Measurements from ENCODE around the gene BEND5.

The BEND5 gene

DNA sequence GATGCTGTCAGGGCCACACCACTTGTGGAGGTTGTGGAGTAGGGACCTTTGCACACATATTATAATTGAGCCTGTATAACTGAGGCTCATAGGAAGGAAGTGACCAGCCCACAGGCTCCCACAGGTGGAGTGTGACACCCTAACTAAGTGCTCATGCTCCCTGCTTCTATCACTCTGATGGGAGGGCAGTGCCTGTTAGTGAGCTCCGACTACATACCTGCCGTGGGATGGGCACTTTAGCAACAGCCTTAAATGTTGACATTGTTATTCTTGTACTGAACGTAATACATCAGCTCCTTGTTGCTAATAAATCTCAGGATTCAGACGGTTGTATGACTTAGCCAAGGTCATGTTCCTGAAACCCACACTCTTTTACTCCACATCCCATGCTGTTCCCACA is 58.0 kb downstream of the BEND5 start:
- no peak for DNase-seq (ENCODE audit: low read depth)

DNA sequence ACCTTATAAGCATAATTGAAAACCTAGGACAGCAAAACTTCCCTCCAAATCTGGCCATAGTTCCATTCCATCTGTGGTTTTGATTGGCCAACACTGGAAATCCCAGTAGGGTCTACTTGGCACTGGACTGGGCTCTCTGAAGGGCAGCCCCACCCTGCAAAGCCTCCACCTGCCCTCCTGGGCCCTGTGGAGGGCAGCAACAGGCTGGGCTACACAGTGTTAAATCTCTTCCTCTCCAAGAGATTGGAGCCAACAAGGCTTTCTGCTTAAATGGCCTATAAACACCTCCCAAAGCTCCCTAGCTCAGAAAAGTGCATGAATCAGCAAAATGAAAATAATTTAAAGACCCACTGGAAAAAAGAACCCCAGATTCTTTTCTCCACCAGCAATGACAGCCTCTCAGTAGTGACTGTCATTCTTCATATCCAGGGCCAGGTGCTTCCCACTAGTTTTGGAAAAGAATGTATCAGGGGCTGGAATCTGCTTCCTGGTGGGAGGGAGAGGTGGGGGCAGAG is 58.5 kb downstream of the BEND5 start:
- no peak for DNase-seq (ENCODE audit: low read depth)

DNA sequence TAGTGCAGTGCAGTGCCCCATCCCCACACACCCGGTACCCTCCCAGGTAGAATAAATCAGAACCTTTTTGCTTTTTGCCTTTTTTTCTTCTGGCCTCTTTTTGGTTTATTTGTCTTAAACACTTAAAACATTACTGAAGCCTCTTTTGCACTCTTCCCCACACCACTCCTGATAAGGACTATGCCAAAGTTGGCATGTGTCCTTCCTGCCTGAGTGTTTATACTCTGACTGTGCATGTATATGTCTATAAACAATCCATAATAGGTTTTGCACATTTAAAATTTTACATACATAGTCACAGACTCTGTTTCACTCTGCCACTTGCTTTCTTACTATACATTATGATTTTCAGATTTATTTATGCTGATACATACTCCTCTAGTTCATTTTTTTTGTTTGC is 59.6 kb downstream of the BEND5 start:
- no peak for DNase-seq (ENCODE audit: low read depth)

DNA sequence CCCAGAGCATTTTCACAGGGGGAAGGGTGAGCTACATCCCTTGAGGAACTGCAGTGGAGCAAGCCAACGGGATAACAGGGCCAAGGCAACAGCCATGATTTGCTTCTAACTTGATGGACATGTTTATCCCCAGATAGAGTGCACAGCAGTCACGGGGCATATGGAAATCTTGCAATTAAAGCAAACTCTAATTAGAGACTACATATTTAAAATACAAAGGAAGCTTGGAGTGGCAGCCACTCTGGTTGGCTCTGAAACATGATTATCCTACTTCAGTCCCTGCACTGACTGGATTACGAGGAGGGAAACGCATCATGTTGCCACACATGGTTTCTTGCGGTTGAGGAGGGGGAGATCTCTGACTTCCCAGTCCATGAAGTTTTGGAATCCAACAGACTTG is 60.8 kb downstream of the BEND5 start:
- DNase-seq (ENCODE audit: low read depth): no peak

DNA sequence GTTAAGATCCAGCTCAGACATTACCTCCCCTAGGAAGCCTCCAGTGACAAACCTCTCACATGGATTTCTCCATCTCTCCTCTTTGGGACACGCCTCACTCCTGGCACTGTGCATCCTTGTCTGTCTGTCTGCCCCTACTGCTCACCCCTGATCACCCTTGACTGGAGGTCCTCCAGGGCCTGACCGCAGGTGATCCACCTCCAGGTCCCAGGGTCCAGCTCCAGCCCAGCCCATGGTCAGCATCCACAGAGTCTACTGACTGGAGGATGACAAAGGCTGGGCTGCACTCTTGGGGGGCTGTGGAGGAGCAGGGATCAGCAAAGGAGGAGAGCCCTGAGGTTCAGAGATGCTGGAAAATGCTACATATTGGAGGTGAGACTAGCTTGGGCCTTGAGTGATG is 65.8 kb downstream of the BEND5 start:
- DNase-seq (ENCODE audit: low read depth): no peak

DNA sequence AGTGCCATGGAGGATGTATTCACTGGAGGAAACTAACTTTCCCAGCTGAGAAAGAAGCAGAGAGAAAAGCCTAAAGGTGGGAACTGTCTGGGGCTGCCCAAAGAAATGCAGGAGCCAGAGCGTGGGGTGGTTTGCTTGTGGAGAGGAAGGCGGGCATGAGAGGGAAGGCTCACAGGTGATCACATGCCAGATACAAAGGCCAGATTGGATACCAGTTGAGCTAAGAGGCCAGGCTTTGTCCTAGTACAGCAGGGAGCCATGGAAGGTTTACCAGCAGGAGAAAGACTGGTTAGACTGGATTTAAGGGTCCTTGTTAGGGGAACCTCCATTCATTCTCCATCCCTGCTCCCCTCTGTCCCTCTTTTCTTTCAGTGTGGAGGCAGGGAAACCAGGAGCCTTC is 66.4 kb downstream of the BEND5 start:
- DNase-seq (ENCODE audit: low read depth): no peak

DNA sequence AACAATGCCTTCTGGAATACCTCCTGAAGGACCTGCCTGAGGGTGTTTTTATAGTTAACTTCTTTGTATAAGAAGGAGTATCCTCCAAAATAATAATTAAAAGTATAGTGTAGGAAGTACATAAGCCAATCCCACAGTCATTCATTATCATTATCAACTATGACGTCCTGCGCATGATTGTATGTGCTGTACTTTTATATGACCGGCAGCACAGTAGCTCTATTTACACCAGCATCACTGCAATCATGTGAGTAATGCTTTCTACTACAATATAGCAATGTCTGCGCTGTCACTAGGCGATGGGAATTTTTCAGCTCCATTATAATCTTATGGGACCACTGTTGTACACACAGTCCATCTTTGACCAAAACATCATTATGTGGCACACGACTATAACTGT is 72.0 kb downstream of the BEND5 start:
- no peak for DNase-seq (ENCODE audit: low read depth)

DNA sequence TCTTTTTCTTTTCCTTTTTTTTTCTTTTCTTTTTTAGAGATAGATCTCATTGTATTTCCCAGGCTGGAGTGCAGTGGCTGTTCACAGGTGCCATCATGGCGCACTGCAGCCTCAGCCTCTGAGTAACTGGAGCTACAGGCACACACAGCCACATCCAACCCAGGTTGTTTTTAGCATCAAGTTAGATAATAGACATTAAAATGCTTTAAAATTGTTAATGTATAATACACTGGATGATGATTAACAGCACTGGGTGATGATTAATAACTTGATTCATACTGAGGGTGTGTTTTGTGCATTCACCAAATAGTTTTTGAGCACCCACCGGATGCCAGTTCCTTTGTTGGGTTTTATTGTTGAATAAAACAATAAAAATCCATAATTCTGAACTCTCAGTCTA is 75.2 kb downstream of the BEND5 start:
- DNase-seq (ENCODE audit: low read depth): no peak

DNA sequence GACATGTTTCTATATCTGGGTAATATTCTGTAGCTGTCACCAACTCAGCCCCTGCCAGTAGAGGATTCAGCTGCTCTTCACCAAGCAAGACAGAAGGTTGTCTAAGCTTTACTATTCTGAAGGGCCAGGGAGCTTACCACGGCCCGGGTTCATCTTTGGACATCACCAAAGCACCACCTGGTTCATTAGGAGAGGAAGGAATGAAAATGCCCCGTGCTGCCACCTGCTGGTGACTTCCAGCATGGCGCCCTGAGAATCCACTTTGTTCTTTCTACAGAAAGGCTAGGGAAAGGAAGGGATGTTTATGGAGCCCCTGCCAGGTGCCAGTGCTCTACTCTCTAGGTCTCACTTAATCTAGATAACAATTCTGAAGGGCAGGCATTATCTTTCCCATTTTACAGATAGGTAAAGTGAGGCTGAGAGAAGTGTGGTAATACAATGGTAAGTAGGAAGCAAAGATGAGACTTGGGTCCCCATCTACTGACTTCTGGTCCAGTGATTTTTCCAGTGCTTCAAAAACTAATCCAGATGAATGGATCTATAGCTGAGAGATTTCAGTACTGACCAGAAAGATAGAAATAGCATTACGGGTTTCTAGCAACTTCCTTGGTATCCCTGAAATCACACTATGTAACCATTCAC is 79.5 kb downstream of the BEND5 start:
- DNase-seq (ENCODE audit: low read depth): peak; percentile 33

DNA sequence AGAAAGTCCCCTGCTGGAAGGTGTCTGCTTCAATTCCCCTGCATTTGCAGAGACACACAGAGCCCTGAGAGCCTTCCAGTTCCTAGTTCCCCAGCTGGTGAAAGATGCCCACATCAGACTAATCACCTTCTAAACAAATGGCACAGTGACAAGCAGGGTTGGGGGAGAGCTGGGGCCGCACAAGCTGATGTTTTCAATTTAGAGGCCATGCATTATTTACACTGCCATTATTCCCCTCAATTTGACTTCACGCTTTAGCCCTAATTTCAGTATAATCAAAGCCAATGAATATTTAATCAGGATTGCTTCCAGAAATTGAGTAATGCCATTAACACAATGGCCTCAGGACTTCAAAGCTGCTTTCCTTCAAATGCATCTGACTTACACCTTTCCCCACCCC is 81.5 kb downstream of the BEND5 start:
- no peak for DNase-seq (ENCODE audit: low read depth)

DNA sequence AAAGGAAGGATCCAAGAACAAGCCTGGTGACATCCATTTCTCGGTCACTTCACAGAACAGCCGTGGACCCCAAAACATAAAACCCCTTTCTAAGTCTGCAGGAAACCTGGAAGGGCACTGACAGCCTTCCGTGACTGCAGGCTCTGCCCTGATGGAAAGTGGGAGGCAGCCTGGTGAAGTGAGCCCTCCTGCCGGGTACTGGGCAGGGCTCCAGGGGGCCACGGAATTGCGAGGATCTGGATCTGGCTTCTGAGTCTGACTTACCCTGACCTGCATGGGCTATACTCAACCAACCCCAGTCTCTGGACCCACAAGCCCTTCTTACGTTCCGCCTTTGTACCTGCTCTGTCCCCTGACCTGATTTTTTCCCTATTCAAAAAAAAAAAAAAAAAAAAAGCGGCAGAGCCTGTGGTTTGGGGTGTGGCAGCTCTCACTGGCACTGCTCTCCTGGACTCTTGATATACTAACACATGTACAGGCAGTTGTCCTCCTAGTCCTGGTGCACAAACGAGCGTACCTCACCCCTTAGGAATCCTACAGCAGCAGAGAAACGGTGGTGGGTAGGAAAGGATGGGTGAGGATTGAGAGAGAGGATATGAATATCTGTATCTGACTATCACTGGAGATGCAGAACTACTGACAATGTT is 82.9 kb downstream of the BEND5 start:
- DNase-seq (ENCODE audit: low read depth): no peak

DNA sequence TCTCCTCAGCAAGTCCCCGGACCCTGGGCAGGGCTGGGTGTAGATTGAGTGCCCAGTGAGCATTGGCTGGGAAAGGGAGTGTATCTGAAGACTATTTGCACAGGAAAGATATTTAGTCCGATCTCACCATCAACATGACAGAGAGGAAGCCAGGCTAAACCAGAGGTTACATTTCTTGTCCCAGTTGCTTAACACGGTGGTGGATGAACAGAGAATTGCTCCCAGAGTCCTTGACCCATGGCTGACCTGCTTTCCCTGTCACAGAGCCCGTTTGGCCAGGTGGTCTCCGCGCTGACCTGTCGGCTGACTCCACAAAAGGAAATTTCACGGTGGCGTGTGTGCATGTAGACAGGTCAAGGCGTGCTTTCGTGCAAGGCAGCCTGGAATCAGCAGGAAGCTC is 83.5 kb downstream of the BEND5 start:
- DNase-seq (ENCODE audit: low read depth): no peak

DNA sequence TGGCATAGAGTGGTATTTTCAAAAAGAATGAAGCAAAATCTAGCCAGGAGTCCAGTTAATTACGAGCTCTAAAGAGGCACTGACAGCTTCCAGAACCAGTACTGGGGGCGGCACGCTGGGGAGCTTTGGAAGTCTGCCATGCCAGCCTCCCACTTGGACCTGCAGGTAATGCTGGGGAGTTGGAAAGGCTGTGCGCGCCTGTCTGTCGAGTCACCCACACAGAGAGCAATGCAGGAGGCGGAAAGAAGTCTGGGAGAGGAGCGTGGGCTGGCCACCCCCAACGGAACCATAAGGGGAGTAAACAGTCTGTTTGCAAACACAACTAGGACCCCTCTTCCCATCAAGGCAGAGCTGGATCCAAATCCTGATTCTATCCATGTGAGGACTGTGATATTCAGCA is 84.5 kb downstream of the BEND5 start:
- DNase-seq (ENCODE audit: low read depth): no peak

DNA sequence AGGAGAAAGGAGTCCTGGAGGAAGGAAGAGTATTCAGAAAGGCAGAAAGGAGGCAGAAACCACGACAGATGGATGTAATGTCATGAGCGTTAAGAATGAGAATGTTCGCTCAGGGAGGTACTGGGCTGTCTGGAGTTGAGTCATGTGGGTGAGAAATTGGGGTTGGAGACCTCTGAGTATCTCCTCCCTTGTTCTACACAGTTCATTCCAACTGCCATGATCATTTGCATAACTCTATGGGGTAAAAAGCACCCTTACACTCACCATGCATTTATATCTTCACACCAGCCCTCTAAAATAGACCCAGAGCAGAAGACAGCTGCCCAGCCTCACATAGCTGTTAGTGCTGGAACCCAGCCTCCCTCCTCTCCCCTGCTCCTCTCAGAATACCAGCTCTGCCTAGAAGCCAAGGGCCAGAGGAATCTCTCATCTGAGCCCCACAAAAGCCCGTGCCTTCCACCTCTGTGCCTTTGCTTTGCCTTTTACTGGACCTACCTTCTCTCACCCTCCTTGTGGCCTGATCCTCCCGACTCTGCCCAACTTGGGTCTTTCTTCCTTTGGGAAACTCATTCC is 85.2 kb downstream of the BEND5 start:
- DNase-seq (ENCODE audit: low read depth): no peak

DNA sequence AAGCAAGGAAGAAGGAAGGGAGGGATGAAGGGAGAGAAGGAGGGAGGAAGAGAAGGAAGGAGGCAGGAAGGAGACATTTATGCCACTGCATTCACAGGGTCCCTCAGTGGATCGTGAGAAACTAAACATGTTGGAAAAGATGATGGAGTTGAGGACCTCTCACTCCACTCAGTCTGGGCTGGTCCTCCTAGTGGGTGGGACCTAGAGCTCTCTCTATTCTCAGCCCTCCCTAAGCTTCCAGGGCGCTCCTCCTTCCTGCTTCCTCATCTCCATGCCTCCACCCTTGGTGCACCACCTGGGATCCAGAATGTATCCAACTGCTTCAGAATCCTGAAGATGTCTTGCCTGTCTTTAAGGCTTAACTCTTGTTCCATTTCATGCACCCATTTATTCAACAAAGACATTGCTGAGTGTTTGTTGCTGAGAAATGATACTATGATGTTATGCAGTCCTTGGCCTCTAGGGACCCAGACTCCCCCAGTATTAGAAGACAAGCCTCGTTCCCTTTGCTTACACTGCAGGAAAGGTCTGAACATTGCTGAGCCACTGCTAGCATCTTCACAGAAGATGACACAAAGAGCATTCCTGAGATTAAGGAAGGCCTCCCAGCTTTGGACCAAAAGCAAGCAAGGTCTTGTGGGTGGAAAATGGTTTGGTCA is 88.5 kb downstream of the BEND5 start:
- no peak for DNase-seq (ENCODE audit: low read depth)

DNA sequence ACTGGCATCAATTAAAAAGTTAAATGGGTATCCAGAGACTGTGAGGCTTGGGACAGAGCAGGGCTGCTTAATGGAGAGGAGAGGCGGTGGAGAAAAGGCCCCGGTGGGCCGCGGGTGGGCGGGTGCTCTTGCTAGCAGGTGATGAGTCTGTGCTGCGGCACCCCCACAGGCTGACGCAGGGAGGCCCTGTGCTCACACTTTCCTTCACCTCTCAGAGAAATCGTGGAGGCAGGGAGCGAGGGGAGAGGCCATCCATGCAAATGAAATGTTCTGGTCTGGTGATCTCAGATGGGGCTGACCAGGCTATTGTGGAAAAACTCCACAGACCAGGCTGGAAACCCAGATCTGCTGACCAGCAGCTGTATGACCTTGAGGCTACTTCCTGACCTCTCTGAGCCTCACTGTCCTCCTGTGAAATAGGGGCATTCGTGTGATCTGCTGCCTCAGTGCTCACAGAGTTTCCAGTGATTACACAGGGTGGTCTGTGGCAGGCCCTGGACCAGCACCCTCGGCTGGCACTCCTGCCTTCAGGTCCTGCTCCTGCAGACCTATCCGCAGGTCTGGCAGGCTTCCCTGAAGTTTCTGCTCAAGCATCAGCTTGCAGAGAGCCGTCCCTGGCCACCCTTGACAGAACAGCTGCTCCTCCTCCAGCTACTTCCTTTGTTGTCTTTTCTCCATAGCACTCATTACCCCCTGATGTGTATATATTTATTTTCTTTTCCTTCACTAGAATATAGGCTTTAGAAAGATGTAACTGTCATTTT is 89.2 kb downstream of the BEND5 start:
- no peak for DNase-seq (ENCODE audit: low read depth)

DNA sequence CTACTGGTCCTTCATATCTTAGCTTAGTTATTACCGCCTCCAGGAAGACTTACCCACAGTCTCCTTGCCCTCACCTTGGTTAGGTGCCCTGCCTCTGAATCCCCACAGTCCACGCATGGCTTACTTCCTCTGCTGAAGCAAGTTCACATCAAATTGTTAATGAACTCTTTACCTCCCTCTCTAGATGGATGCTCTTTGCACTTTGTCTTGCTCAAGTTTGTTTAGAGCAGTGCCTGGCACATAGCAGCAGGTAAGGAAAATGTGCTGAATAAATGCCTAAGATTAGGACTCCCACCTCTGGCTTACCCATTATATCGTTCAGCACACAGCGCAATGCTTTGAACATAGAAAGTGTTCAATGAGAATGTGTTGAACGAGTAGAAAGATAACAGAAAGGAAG is 90.5 kb downstream of the BEND5 start:
- DNase-seq (ENCODE audit: low read depth): no peak

DNA sequence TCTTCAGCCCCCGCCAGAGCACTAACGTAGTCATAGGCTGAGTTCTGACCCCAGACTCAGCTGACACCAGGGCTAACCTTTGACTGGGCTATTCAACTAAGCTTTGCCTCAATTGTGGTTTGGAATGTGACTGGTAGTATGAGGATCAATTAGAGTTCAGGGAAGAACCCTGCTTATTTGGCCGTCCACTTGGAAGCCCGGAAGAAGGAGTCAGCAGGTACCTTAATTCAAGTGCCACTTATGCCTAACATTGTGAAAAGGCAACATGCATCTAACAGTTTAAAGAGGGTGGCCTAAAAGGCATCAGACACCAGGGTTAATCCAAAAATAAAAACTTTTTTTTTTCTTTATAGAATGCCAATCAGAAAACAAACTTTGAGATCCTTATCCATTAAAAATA is 92.3 kb downstream of the BEND5 start:
- no peak for DNase-seq (ENCODE audit: low read depth)

DNA sequence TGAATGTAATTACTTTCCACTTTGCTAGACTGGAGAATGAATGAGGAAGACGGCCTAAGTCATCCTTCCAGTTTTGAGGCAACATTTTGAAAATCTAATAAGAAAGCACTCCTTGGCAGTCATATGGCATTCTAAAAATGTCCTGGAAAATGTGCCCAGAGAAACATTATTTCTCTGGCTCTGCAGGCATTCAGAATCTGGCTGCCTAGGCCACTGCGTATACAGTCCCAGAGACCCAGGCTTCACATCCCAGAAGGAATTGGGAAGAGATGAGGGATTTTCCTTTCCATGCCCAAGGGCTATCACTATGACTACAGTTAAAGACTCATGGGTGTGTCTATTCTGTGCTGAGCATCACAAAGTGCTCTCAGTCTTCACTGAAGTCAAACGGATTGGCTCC is 92.9 kb downstream of the BEND5 start:
- DNase-seq (ENCODE audit: low read depth): no peak

DNA sequence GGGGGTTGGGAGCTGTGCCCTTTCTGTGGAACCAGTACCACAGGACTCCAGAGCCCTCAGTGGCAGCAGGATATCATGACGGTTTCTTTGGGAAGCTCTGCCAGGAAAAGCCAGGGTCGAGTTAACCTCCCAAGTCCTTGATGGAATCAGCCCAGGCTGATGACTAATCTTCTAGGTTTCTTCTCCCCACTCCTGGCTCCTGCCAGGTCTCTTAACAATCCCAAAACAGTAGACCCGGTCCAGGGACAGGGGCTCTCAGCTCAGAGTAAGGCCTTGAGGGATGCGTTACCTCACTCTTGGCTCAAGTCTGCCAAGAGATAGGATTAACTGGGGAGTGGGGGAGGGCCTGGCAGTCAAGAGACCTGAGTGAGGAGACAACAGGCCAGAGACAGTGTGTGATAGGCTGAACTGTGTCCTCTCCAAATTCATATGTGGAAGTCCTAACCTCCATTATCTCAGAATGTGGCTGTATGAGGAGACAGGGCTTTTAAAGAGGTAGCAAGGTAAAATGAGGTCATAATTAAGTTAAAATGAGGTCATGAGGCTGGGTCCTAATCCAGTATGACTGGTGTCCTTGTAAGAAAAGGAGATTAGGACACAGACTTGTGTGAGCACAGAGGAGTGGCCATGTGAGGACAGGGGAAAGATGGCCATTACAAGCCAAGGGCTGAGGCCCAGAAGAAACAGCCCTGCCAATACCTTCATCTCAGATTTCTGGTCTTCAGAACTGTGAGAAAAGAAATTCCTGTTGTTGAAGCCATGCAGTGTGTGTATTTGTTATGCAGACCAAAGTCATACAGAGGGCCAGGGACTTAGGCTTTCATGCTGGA is 95.0 kb downstream of the BEND5 start:
- DNase-seq (ENCODE audit: low read depth): no peak

DNA sequence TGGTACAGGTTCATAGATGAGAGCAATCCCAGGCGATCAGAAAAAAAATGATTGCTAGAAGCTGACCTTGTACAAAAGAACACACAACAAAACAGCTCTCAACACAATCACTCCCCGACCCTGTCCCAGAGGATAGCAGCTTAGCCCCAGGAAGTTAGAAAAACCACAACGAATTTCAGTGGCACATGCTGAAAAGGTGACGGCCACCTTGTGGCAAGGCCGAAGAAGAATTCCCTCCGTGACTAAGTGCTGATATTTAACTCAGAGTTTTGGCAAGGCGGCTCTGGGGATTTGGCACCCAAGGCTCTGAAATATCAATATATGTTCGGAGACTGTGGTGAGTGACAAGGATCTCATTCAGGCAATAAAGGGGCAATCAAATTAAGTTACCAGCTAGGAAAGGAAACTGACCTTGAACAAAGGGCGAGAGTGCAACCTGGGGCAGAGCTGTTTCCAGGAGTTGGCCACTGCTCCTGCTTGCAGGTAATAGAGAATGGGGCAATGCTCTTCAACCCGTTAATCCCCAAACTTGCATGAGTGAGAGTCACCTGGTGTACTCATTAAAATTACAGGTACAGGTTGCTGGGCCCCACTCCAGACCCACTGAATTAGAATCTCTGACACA is 96.2 kb downstream of the BEND5 start:
- no peak for DNase-seq (ENCODE audit: low read depth)

All from EH (cell line).